Activated CD8-positive, alpha-beta memory T cell treated with anti-CD3 and anti-CD28 coated beads, Interleukin-2, amount 50 U/mL, for 4 hours (primary cell): ENCODE data around the gene ARHGDIG.
"Not testable (repeated sequence)": the region's sequence is repeated elsewhere in the genome, so short reads cannot be mapped to it uniquely, and the experiment has no call there.

ENCODE experiments used
- DNase-seq: peaks from one replicate; pipeline ENCODE4 v3.0.0-alpha.2; 2020

Gene ARHGDIG

GRCh38 chr16:301950-302349 lies 21.6 kb downstream of the ARHGDIG start:
- no peak for DNase-seq

DNA sequence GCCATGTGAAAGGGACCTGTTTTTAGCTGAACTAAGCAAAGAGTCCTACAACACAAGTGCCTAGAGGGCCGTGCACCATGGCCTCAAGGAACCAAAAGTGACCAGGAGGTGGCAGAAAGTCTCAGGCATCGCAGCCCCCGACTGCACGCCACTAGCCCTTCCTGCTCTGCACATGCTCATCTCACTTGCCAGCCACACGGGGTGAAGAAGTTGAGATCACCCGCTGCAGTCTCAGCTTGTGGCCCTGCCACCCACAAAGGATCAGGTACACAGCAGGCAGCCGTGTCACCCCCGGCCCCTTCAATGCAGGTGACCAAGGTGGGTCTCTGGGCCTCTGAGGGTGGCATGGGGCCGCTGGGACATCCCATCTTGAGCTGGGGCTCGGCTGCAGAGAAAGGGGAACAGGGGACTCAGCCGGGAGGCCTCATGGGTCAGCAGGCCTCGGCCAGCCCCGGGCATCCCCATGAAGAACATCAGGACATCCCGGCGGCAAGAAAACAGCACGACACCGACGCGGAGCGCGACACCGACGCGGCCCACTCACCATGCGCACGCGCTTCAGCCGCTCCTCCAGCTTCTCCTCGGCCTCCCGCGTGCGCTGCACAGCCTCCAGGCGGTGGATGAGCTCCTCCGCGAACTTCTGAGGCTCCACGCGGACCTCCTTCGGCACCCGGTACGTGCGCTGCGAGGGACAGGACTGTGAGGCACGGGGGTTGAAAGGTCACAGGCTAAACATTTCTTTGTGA lies 23.5 kb downstream of the ARHGDIG start:
- DNase-seq: no peak

- DNase-seq: no peak
These were observed 25.7 kb downstream of the ARHGDIG start for GRCh38 chr16:305916-306626.

DNA sequence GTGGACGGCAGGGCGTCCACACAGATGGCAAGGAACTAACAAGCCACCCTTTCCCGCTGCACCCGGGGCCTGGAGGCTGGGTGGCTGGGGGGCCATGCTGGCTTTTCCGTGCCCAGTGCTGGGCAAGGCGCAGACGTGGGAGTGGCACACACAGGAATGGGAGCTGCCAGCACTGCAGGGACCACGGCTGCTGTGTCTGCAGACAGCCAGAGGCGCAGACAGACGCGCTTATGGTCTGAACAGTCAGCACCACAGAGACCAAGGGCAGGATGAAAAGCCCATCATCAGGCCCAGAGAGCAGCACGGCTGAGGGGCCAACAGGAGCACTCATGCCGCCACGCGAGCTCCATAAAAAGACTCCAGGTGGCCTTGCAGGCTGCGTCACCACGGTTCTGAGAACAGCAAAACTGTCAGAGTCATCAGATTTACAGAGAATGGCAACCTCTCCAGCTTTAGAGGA lies 26.6 kb downstream of the ARHGDIG start:
- DNase-seq: no peak

GRCh38 chr16:307691-308312 lies 27.4 kb downstream of the ARHGDIG start:
- no peak for DNase-seq

GRCh38 chr16:309476-309875 lies 29.1 kb downstream of the ARHGDIG start:
- DNase-seq: no peak

DNA sequence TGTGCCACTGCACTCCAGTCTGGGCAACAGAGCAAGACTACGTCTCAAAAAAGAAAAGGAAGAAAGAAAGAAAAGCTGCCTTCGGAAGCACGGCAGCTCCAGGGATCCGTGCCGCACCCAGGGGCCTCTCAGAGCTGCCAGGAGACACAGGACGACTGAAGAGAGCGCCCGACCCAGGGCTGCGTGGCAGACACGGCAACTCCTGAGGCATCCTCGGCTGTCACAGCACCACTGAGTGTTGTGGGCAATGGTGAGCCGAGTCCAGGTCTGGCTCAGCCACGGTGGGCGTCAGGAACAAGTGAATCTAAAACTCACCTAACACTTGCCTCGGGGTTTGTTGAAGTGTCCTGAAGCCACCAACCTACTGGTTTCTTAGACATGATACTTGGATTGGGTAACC lies 31.3 kb downstream of the ARHGDIG start:
- no peak for DNase-seq

GRCh38 chr16:314351-314750 lies 34.0 kb downstream of the ARHGDIG start:
- DNase-seq: no peak

DNA sequence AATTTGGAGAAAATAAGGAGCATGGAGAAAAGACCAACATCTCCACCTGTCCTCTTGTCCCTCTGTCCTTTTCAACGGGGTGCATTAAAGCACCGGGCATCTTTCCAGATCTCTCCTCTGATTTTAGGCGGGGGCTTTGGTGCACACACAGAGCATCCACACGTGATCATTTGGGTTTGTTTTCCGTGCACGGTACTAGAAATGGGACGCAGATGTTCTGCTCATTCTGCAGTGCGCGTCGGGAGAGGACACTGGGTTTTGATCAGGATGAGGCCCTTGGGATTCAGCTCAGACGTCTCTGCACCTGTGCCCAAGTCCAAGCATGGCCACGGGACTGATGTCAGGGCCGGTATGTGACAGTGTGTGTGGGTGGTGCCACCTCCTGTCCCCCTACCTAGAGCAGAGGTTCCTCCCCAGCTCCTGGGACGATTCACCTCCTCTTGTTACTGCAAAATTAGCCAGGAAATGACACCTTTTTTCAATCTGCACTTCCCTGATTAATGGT lies 34.5 kb downstream of the ARHGDIG start:
- DNase-seq: no peak

GRCh38 chr16:316741-317464 lies 36.5 kb downstream of the ARHGDIG start:
- DNase-seq: no peak

DNA sequence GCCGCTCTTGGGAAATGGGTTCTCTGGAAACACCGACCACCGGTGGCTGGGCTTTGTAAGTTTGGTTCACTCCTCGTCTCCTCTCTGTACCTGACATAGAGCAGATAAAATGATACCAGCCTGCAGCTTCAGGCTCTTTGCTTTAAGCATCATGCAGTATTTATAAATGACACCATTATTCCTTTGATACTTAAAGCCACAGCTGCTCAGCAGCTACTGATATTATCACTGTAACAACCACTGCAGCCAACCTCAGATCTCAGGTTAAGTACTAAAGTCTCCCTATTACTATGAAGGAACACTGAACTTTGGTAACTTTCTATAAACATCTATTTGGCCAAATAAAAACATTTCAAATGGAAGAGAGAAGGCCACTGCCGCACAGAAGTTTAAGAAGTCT lies 37.2 kb downstream of the ARHGDIG start:
- DNase-seq: no peak

- DNase-seq: no peak
These were observed 38.2 kb downstream of the ARHGDIG start for GRCh38 chr16:318628-319027.

- DNase-seq: no peak
These were observed 39.8 kb downstream of the ARHGDIG start for GRCh38 chr16:320206-320605.

GRCh38 chr16:321532-321931 lies 41.1 kb downstream of the ARHGDIG start:
- DNase-seq: no peak

- no peak for DNase-seq
These were observed 42.2 kb downstream of the ARHGDIG start for GRCh38 chr16:322476-323143.

GRCh38 chr16:324201-324450 lies 43.7 kb downstream of the ARHGDIG start:
- no peak for DNase-seq

- DNase-seq: peak; percentile 51
These were observed 44.3 kb downstream of the ARHGDIG start for GRCh38 chr16:324451-325334.

DNA sequence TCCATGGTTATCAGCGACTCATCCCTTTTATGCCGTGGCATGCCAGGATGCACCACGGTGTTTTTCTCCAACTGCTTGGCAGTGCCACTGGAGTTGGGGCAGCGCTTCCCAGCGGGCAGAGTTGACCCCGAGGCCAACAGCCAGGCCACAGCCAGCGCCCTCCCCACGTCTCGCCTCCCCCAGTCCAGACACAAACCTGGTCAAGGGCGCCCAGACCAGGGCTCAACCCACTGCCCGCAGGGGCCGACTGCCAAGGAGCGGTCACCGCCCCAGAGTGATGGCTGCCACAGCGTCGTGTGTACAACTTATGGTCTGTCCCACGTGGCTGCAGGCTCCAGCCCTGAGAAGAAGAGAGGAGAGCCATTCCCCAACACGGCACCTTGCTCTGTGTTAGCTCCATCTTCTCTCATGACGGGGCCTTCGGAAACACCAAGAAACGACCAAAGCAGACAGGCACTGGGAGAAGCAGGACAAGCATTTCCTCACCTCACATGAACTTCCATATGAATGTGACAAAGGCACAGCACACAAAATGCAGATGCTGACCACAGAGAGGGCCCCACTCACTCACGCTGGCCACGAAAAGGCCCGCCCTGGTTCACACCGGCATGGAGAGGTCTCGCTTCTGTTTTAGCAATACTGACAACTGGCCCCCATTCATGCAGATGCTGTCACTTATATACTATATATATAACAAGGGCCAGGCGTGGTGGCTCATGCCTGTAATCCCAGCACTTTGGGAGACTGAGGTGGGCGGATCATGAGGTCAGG lies 45.2 kb downstream of the ARHGDIG start:
- no peak for DNase-seq

GRCh38 chr16:330741-331140 lies 50.4 kb downstream of the ARHGDIG start:
- no peak for DNase-seq

DNA sequence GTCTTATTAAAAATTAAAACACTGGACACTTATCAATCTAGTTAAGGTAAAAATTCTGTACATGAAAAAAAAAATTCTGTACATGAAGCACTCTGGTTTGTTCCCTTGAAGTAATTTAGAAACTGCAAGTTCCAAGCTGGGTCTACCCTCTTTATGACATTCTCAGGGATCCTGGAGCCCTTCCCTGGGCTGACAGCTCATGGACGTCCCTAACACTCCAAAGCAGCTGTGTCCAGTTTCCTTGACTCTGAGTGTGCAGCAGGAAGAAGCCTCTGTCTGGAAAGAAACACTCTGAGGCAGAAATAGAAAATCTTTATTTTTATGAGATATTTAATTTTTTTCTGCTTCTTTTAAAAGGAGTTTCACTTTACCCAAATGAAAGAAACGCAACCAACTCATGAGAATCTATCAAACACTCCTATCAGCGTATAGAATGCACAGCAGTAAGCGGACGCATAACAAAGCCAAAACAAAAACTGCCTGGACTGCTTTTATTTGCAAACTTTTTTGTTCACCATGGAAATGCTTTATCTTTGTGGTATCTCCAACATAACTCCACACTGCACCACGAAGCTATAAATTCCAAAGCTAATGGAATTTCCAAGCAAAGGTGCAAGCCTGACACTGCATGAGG lies 50.9 kb downstream of the ARHGDIG start:
- DNase-seq: not testable (repeated sequence)
